Inferior parietal cortex (tissue), 1 donor: Measurements from ENCODE around the gene PHOX2B.
"Not testable (repeated sequence)": the region's sequence is repeated elsewhere in the genome, so short reads cannot be mapped to it uniquely, and the experiment has no call there.

Source experiments
- DNase-seq: peaks from one replicate; pipeline ENCODE4 v3.0.0-alpha.2; 2016; ENCODE audit errors: extremely low spot score

PHOX2B gene

GRCh38 chr4:41712425-41712824 lies 36.1 kb downstream of the PHOX2B start:
- DNase-seq: no peak

DNA sequence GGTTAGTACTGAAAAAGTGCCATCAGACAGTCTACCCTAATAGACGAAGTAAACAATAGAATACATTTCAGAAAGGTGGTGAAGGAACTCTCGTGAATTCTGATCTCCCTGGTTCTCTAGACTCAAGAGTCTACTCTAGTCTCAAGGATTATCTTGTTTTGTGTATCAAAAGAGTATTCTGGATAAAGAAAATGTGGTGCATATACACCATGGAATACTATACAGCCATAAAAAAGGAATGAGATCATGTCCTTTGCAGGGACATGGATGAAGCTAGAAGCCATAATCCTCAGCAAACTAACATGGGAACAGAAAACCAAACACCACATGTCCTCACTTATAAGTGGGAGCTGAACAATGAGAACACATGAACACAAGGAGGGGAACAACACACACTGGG lies 36.9 kb downstream of the PHOX2B start:
- not testable (repeated sequence) for DNase-seq

DNA sequence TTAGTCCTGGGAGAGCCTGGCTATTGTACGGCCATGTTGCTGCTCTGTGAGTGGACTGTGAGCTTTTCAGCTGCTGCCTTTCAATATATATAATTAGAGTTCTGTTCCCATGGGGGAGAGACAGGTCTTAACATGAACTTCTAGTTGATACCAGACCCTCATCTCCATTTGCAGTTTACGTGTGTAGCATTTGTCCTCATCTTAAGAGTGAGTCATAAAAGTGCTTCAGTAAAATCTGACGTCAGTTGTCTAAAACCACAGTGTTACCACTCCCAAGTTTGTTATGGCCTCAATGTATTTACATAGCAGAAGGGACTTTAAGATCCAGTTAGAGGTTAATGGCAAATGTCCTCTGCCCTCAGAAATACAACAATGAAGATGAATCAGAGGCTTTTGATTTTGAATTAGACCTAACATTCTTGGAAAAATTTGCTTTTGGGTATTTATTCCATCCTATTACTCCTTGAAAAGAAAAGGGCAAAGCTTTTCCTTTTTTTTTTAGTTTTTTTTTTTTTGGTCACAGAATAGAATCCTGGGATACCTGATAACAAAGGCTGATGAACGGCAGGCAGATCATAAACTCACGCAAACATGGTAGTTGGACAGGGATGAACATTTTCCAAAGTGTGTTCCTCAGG lies 38.6 kb downstream of the PHOX2B start:
- DNase-seq: no peak

DNA sequence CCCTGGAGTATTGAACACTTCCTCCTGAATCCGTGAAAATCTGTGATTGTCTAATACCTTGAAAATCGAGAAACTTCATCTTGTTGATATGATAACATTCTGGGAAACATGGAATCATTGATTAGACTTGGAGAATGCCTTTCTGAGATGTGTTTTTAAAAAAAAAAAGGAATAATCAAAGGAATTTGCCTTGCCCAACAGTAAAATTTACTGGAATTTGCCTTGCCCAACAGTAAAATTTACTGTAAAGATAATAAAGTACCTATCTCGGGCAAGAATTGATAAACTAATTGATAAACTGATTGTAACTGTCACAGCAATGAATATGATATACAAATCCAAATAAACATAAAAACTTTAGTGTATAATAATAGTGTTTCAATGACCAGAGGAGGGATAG lies 44.7 kb downstream of the PHOX2B start:
- DNase-seq: no peak

GRCh38 chr4:41702770-41703169 lies 45.8 kb downstream of the PHOX2B start:
- DNase-seq: no peak

GRCh38 chr4:41701983-41702382 lies 46.5 kb downstream of the PHOX2B start:
- DNase-seq: no peak

DNA sequence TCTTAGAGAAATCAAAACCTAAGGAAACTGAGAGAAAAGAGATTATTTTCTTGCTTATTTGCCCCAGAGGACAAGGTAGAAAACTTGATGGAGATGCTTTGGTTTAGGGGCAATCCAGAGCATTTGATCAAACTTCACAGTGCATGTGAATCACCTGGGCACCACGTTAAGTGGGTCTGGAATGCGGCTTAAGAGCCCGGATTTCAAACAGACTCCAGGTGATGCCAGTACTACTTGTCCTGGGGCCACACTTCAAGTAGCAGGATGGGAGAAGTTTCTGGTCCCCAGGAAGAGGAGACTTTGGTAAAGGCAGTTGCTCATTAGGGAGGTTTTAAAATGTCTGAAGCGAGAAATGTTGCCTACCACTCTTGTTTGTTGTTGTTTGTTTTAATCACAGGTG lies 51.8 kb downstream of the PHOX2B start:
- no peak for DNase-seq

DNA sequence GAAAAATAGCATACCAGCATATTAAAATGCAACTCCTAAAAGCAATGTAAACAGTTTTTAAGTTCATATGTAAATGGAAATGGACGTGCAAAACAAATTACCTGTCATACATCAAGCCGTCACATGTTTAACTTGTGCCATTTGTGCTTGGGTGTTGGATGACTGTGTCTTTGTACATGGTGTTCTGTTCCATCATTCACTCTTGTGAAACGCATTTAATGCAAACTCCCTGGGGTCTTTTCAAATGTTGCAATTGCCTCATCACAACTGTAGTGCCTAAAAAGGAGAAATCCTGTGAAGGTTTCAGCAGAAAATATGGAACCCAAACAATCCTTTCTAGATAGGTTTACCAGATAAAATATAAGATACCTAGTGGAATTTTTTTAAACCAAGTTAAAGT lies 52.4 kb downstream of the PHOX2B start:
- DNase-seq: no peak
